A549 treated with Hydrocortisone at 1 μM for 4 hours (cell line): ENCODE results near the gene RAD54L. TPM values are rescaled to one million over a fixed set of nuclear protein-coding genes. Genes with fewer than 3 reads are reported as not detected.

Experiments
- total RNA-seq: library from RNA; stranded (reverse); fragments of 200-300 nt; extraction: Qiagen RNA extraction; gene quantifications from 5 replicates; pipeline ENCODE4 v1.2.3, GENCODE V29; 2022

The RAD54L gene
- 9.1 to 11.7 TPM (median 11.5 TPM) in 5 replicates for total RNA-seq

DNA sequence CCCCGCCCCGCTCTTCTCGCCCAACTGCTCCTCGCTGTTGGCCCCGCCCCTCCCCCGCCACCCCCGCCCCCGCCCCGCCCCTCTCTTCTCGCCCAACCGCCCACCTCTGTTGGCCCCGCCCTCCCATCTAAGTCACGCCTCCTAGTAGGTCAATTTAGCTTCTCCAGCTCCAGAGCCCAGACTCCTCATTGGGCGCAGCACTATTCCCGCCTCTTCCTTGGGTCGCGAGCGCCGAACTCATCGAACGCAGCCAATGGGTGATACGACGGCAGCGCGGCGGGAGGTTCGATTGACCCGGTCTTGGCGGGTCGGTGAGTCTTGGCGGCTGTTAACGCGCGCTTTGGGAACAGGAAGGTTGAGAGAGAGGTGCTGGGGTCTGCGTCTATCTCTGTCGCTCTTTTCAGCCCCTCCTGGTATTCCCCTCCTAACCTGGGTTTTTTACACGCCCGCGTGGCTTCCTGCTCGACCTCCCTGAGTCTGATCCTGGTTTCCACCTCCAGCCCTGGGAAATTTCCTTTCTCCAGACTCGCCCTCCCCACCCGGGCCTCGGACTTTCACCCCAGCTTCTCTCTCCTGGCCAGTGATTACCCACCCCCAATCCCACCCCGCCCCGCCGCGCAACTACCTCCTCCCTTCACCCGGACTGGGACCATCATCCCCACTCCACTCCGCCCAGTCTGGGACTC, at the start of gene RAD54L:
RAD54L (plus strand) TSS at position 328 of the 686 bp plus-strand sequence. CDS start 643 bp downstream, outside the sequence.

DNA sequence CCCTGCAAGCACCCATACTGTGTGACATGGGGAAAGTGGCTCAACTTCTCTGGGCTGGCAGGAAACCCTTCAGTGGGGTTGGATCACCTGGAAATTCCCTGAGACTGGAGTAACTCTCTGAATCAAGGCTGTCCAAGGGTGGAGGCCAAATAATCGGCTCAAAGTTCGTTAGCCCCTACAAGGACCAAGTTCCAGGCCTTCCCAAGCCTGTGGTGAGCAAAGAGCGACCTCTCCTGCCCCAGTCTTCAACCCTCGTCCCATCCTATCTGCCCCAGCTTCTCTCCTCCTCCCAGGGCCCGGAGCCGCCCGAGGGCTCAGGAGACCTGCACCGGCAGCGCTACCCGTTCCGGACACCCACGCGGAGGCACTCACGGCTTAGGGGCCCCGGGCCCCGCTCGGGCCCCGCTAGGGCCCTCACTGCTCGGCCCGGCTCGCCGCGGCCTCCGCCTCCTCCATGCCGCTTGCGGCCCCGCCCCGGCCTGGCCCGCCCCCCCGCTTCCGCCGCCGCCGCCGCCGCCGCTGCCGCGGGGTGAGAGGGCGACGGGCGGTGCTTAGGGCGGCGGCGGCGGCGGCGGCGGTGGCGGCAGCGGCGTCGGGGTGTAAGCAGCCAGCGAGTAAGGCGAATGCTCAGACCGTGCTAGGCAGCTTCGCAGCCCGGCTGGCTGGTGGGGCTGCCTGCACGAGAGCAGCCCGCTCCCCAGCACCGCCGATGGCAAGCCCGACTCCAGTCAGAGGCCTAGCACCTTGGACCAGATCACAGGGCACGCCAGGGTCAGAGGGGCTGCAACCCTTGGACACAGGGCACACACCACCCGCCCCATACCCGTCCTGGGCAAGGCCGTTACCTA, 49.4 kb upstream of the RAD54L start, which contains the start of gene POMGNT1:
POMGNT1 (minus strand) TSS at position 471 of the 848 bp plus-strand sequence. CDS start 613 bp downstream, outside the sequence.

DNA sequence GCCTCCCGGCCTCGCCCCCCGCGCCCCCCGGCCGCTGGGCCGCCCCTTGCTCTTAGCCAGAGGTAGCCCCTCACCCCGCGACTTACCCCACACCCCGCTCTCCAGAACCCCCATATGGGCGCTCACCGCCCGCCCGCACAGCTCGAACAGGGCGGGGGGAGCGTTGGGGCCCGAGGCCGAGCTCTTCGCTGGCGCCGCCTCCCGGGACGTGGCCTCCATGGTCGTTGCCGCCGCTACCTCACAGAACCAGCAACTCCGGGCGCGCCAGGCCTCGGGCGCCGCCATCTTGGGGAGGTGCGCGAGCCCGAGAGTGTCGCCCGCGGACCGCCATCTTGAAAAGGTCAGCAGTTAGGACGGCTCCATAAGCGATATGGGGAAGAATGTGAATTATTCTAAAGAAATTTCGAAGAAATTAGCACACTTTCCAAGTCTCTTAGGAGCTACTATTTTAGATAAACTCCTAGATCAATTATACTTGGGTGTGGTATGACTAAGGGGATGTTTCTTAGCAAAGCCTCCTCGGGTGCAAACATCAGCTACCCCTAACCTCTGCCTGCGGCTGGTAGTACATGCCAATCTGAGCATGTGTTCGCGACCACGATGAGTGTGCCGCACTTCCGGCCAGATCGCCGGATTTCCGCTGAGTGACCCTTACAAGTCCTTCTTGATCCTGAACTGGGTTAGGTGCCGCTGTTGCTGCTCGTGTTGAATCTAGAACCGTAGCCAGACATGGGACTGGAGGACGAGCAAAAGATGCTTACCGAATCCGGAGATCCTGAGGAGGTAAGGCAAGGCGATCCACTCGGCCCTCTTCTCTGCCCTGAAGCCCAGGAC, 55.7 kb downstream of the RAD54L start, which contains the start of the genes LRRC41 and UQCRH:
LRRC41 (minus strand) TSS at position 579 of the 834 bp plus-strand sequence; CDS start at position 285, 294 bp downstream.
UQCRH (plus strand) TSS at position 661 of the 834 bp plus-strand sequence; CDS start at position 730, 69 bp downstream.

Other genes starting within 250 kb of the RAD54L start
- 1.3 to 1.9 TPM (median 1.4 TPM) in 5 replicates for gene PIK3R3, start 115.1 kb upstream of the RAD54L start, total RNA-seq
- gene TSPAN1, start 72.7 kb upstream of the RAD54L start, total RNA-seq, result 1.8 to 3.5 TPM (median 2.5 TPM) in 5 replicates
- gene P3R3URF, start 71.3 kb upstream of the RAD54L start, total RNA-seq, result not detected in 5 replicates
- gene POMGNT1, start 49.3 kb upstream of the RAD54L start, total RNA-seq, result 39.8 to 49.0 TPM (median 45.3 TPM) in 5 replicates
- gene LURAP1, start 44.4 kb upstream of the RAD54L start, total RNA-seq, result not detected in 5 replicates
- 40.6 to 45.7 TPM (median 42.5 TPM) in 5 replicates for gene LRRC41, start 55.9 kb downstream of the RAD54L start, total RNA-seq
- 391 to 458 TPM (median 415 TPM) in 5 replicates for gene UQCRH, start 55.9 kb downstream of the RAD54L start, total RNA-seq
- gene NSUN4, start 93.0 kb downstream of the RAD54L start, total RNA-seq, result 11.4 to 14.3 TPM (median 12.5 TPM) in 5 replicates
- 0.61 to 0.88 TPM (median 0.81 TPM) in 5 replicates for gene FAAH, start 146.6 kb downstream of the RAD54L start, total RNA-seq
- gene DMBX1, start 242.1 kb downstream of the RAD54L start, total RNA-seq, result 0.61 to 0.99 TPM (median 0.87 TPM) in 5 replicates